ES-I3 (cell line): ENCODE measurements around the gene THUMPD2.

Experiments used
- H3K36me3 ChIP-seq: 2 replicates; pipeline ENCODE4 v1.6.1; 2013; ENCODE audit warnings: mild to moderate bottlenecking, low read length, control low read depth, moderate library complexity; ENCODE audit not compliant: insufficient read depth
- H3K4me1 ChIP-seq: 2 replicates; pipeline ENCODE4 v1.6.1; 2013; ENCODE audit warnings: mild to moderate bottlenecking, control low read depth, low read length; ENCODE audit not compliant: insufficient read depth
- H3K9ac ChIP-seq: 2 replicates; pipeline ENCODE4 v1.6.1; 2013; ENCODE audit warnings: low read depth, mild to moderate bottlenecking, low read length, moderate library complexity
- H3K9me3 ChIP-seq: 2 replicates; pipeline ENCODE4 v1.6.1; 2013; ENCODE audit warnings: mild to moderate bottlenecking, low read length, moderate library complexity; ENCODE audit not compliant: control insufficient read depth, insufficient read depth

The THUMPD2 gene

GRCh38 chr2:39696838-39697237 lies 82.2 kb downstream of the THUMPD2 start:
- H3K36me3 ChIP-seq, result no peaks in the 10 kb centered on the region
- H3K4me1 ChIP-seq, result no peaks in the 10 kb centered on the region
- H3K9me3 ChIP-seq, result no peaks in the 10 kb centered on the region; the same call in 1 of the 2 replicates
- no peak overlapping the region for H3K9ac ChIP-seq

DNA sequence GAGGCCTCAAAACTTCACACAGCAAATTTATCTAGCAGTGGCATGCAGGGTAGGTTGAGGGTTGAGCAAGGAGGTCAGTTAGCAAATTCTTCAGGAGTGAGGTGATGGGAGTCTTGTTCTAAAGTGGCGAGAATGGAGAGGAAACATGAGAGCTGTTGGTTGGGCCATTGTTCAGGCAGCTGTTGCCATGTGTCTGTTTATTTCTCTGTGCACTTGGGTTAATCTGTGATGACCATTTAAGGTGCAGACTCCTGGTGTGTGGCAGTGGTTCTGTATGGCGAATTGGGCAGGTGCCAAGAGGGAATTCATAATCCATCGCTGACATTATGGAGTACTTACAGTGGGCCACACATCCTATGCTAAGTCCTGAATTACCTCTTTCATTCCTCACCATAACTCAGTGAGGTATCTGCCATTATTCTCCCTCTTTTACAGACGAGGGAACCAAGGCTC lies 82.9 kb downstream of the THUMPD2 start:
- Histone ChIP-seq H3K9ac (no peak overlapping the region), H3K9me3 (no peaks in the 10 kb centered on the region; the same call in none of the 2 replicates), H3K4me1 (no peaks in the 10 kb centered on the region), H3K36me3 (no peaks in the 10 kb centered on the region)

GRCh38 chr2:39693245-39693644 lies 85.8 kb downstream of the THUMPD2 start:
- H3K4me1 ChIP-seq, result no peaks in the 10 kb centered on the region
- no peaks in the 10 kb centered on the region; the same call in 1 of the 2 replicates for H3K9me3 ChIP-seq
- H3K36me3 ChIP-seq, result no peaks in the 10 kb centered on the region
- H3K9ac ChIP-seq, result no peak overlapping the region

DNA sequence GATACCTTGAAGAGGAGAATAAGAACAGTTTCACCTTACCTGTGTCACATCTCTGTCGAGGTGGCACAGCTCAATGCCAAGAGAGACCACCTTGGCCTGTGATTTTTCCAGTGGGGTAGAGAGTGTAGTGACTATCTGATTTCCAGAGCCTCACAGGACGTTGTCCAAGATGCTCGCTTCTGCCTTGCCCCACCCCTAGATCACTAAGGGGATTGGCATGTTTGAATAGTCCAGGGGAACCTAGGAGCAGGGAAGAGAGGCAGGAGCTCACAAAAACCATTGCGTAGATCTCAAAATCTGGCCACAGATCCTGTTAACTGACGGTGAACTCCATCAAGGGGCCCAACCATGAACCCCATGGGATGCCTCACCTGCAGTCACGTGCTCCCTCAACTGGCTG lies 89.2 kb downstream of the THUMPD2 start:
- no peaks in the 10 kb centered on the region for H3K4me1 ChIP-seq
- H3K9me3 ChIP-seq, result no peaks in the 10 kb centered on the region; the same call in 1 of the 2 replicates
- no peaks in the 10 kb centered on the region for H3K36me3 ChIP-seq
- H3K9ac ChIP-seq, result no peak overlapping the region

- Histone ChIP-seq H3K9me3 (no peaks in the 10 kb centered on the region; the same call in 1 of the 2 replicates), H3K9ac (no peak overlapping the region), H3K4me1 (no peaks in the 10 kb centered on the region), H3K36me3 (no peaks in the 10 kb centered on the region)
Measured at GRCh38 chr2:39689272-39689841, 89.7 kb downstream of the THUMPD2 start.

DNA sequence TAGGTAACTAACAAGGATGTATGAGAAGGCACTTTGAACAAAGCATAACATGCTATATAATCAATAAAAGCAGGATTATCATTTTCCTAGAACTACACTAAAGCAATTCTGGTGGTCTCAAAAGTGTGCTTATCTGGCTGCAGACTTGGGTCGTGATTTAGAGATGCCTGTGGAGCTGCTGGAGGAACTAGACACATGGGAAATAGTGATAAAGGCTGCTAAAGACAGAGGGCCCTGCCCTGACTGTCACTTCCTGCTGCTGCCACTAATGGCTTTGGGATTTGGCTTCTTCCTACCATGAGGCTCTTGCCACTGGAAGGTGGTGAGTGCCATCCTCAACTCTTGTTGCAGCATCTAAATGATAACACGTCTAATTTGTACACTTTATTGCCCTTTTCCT lies 90.9 kb downstream of the THUMPD2 start:
- Histone ChIP-seq H3K9ac (no peak overlapping the region), H3K9me3 (no peaks in the 10 kb centered on the region; the same call in 1 of the 2 replicates), H3K4me1 (no peaks in the 10 kb centered on the region), H3K36me3 (no peaks in the 10 kb centered on the region)

DNA sequence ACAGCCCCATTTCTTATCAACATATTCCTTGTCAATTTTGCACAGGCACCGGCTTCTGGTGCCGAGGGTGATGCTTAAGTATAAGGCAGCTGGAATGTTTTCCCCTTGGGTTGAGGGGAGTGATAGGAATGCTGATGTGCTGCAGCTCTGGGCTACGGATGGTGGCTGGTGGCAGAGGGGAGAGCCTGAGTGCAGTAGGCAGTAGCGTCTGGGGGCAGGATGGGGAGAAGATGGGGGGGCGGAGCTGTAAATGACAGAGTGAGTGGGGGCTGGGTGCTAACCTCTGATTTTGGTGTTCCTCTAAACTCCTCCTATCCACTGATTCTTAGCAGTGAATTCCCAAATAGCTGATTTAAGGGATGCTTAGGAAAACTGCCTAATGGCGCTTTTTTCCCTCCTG lies 92.6 kb downstream of the THUMPD2 start:
- Histone ChIP-seq H3K4me1 (no peaks in the 10 kb centered on the region), H3K36me3 (no peaks in the 10 kb centered on the region), H3K9me3 (no peaks in the 10 kb centered on the region; the same call in 1 of the 2 replicates), H3K9ac (no peak overlapping the region)
